HEK293 (cell line): Measurements from ENCODE around the gene RFTN1.

ENCODE experiments used
- CTCF ChIA-PET: fragments of 350-600 bp; formaldehyde crosslinking; extraction: SDS; loops from one replicate; lab custom pipeline; 2021; ENCODE audit warnings: antibody characterized with exemption; lab: Yijun Ruan, JAX
- POLR2A ChIA-PET: fragments of 300-600 bp; formaldehyde crosslinking; extraction: SDS; loops from one replicate; lab custom pipeline; 2020; ENCODE audit warnings: antibody characterized with exemption, inconsistent platforms; lab: Yijun Ruan, JAX
- H3K27ac ChIP-seq: fragments of 200-500 bp; sonication (Bioruptor generic); 2 replicates; pipeline ENCODE4 v1.5.1; 2014; ENCODE audit warnings: low read depth, low read length, control low read depth, inconsistent platforms; ENCODE audit errors: extremely low read depth
- H3K36me3 ChIP-seq, 2 experiments: fragments of 200-500 bp in 1 of 2; sonication (Bioruptor generic) in 1 of 2; 1 replicate in 1 of 2; 2 replicates in 1 of 2; pipeline ENCODE4 v1.5.1; 2014 to 2017; ENCODE audit warnings: inconsistent platforms in 2 of 2, low read length in 2 of 2; ENCODE audit not compliant: control insufficient read depth in 2 of 2, insufficient read depth in 1 of 2
- H3K4me1 ChIP-seq: fragments of 200-500 bp; sonication (Bioruptor generic); 2 replicates; pipeline ENCODE4 v1.5.1; 2014; ENCODE audit warnings: mild to moderate bottlenecking, low read length, inconsistent platforms; ENCODE audit not compliant: control insufficient read depth, insufficient read depth
- H3K4me3 ChIP-seq: 2 replicates; pipeline ENCODE4 v1.5.1; 2011; ENCODE audit warnings: low read depth, mild to moderate bottlenecking, control low read depth, low read length, moderate library complexity
- H3K9me3 ChIP-seq: fragments of 200-500 bp; sonication (Bioruptor generic); 2 replicates; pipeline ENCODE4 v1.5.1; 2014; ENCODE audit warnings: low read depth, low read length, inconsistent platforms; ENCODE audit not compliant: control insufficient read depth, insufficient read depth
- BCL11A ChIP-seq: fragments of 450-650 bp; formaldehyde crosslinking; IDR thresholded peaks from 2 replicates; pipeline ENCODE4 v1.5.1; 2016; ENCODE audit warnings: low read depth, missing biosample characterization, missing genetic modification characterization
- BCL6B ChIP-seq: fragments of 450-650 bp; formaldehyde crosslinking; IDR thresholded peaks from 2 replicates; pipeline ENCODE4 v1.5.1; 2017; ENCODE audit warnings: missing biosample characterization, missing genetic modification characterization
- KLF9 ChIP-seq: fragments of 450-650 bp; formaldehyde crosslinking; IDR thresholded peaks from 2 replicates; pipeline ENCODE4 v1.5.1; 2016; ENCODE audit warnings: missing biosample characterization, missing genetic modification characterization, low read depth
- SALL2 ChIP-seq: fragments of 450-650 bp; formaldehyde crosslinking; IDR thresholded peaks from 2 replicates; pipeline ENCODE4 v1.5.0; 2017; ENCODE audit warnings: missing biosample characterization, mild to moderate bottlenecking, missing genetic modification characterization, borderline replicate concordance
- SP7 ChIP-seq: fragments of 450-650 bp; formaldehyde crosslinking; IDR thresholded peaks from 2 replicates; pipeline ENCODE4 v1.5.1; 2016; ENCODE audit warnings: missing biosample characterization, missing genetic modification characterization
- TSHZ1 ChIP-seq: fragments of 450-650 bp; formaldehyde crosslinking; IDR thresholded peaks from 2 replicates; pipeline ENCODE4 v1.5.1; 2016; ENCODE audit warnings: missing biosample characterization, missing genetic modification characterization, borderline replicate concordance
- ZBTB1 ChIP-seq: fragments of 450-650 bp; formaldehyde crosslinking; IDR thresholded peaks from 2 replicates; pipeline ENCODE4 v1.5.1; 2016; ENCODE audit warnings: missing biosample characterization, missing genetic modification characterization
- ZBTB7A ChIP-seq: fragments of 450-650 bp; formaldehyde crosslinking; IDR thresholded peaks from 2 replicates; pipeline ENCODE4 v1.5.1; 2016; ENCODE audit warnings: low read depth, missing biosample characterization, missing genetic modification characterization
- ZBTB8A ChIP-seq: fragments of 450-650 bp; formaldehyde crosslinking; IDR thresholded peaks from 2 replicates; pipeline ENCODE4 v1.5.1; 2016; ENCODE audit warnings: missing biosample characterization, missing genetic modification characterization
- ZNF16 ChIP-seq: fragments of 450-650 bp; formaldehyde crosslinking; IDR thresholded peaks from 2 replicates; pipeline ENCODE4 v1.5.1; 2016; ENCODE audit warnings: low read depth, missing biosample characterization, missing genetic modification characterization
- ZNF266 ChIP-seq: fragments of 450-650 bp; formaldehyde crosslinking; IDR thresholded peaks from 2 replicates; pipeline ENCODE4 v1.5.1; 2016; ENCODE audit warnings: missing biosample characterization, missing genetic modification characterization, low read depth
- ZNF292 ChIP-seq: fragments of 450-650 bp; formaldehyde crosslinking; IDR thresholded peaks from 2 replicates; pipeline ENCODE4 v1.5.1; 2016; ENCODE audit warnings: low read depth, missing biosample characterization, missing genetic modification characterization, borderline replicate concordance
- ZNF341 ChIP-seq: fragments of 450-650 bp; formaldehyde crosslinking; IDR thresholded peaks from 2 replicates; pipeline ENCODE4; 2016; ENCODE audit warnings: low read depth, missing biosample characterization, missing genetic modification characterization
- ZNF561 ChIP-seq: fragments of 450-650 bp; IDR thresholded peaks from 2 replicates; pipeline ENCODE4 v1.5.1; 2018; ENCODE audit warnings: missing biosample characterization, missing genetic modification characterization, borderline replicate concordance
- ZNF571 ChIP-seq: fragments of 450-650 bp; formaldehyde crosslinking; IDR thresholded peaks from 2 replicates; pipeline ENCODE4 v1.5.0; 2017; ENCODE audit warnings: missing biosample characterization, missing genetic modification characterization
- ZNF626 ChIP-seq: fragments of 450-650 bp; sonication (Bioruptor Pico); formaldehyde crosslinking; IDR thresholded peaks from 2 replicates; pipeline ENCODE4 v1.5.1; 2018; ENCODE audit warnings: missing biosample characterization, missing genetic modification characterization, inconsistent platforms
- ZNF707 ChIP-seq: fragments of 450-650 bp; formaldehyde crosslinking; IDR thresholded peaks from 2 replicates; pipeline ENCODE4 v1.5.1; 2016; ENCODE audit warnings: missing biosample characterization, missing genetic modification characterization
- ZSCAN23 ChIP-seq: fragments of 450-650 bp; formaldehyde crosslinking; IDR thresholded peaks from 2 replicates; pipeline ENCODE4 v1.5.1; 2016; ENCODE audit warnings: missing biosample characterization, missing genetic modification characterization
- ZSCAN30 ChIP-seq: fragments of 450-650 bp; IDR thresholded peaks from 2 replicates; pipeline ENCODE4 v1.5.1; 2018; ENCODE audit warnings: missing biosample characterization, mild to moderate bottlenecking, missing genetic modification characterization, moderate library complexity
- TF ChIP-seq, protein P1 (sequence below): fragments of 450-650 bp; formaldehyde crosslinking; IDR thresholded peaks from 2 replicates; pipeline ENCODE4 v1.5.1; 2016; ENCODE audit warnings: missing biosample characterization, missing genetic modification characterization, low read depth
- TF ChIP-seq, protein P2 (sequence below): fragments of 450-650 bp; formaldehyde crosslinking; IDR thresholded peaks from 2 replicates; pipeline ENCODE4 v1.5.1; 2016; ENCODE audit warnings: missing biosample characterization, missing genetic modification characterization
- TF ChIP-seq, protein P3 (sequence below): fragments of 450-650 bp; formaldehyde crosslinking; IDR thresholded peaks from 2 replicates; pipeline ENCODE4 v1.5.1; 2016; ENCODE audit warnings: missing biosample characterization, missing genetic modification characterization
- TF ChIP-seq, protein P4 (sequence below): fragments of 450-650 bp; formaldehyde crosslinking; IDR thresholded peaks from 2 replicates; pipeline ENCODE4 v1.5.1; 2016; ENCODE audit warnings: missing biosample characterization, missing genetic modification characterization

The RFTN1 gene

DNA sequence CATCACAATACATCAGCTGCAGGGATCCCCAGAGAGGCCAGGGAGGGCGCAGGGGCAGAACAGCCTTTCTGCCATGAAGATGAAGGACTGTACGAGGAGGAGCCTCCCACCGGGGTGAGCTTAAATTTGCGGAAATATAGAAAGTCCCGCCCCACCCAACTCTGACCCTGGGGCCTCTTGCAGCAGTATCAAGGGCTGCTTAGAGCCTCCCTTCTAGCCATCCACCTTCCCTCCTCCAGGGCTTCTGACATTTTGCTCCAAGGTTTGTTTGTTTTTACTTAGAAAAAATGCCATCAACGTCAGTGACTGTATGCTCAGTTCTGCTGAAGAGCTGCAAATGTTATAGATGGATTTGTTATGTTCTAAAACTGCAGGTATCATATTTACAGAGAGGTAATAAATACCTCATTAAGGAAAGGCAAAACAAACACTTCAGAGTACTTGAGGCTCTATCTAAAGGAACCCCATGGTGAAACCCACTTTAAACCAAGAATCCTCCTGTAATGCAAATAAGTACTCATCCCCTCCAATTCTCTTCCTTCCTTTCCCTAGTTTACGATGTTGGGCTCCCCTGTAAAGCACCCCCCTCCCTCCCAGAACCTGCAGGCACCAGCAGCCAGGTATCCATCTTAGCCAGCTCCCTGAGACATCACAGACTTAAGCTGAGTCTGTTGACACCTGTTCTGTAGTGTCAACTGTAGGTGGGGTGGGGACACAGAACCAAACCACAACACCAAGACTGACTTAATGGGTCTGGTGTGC lies 30.5 kb downstream of the RFTN1 start:
- CTCF ChIA-PET, result interaction anchor here (0.6 to 0.8 kb wide), 3 partner anchors 12 to 93 kb away, joined by 3 to 5 read pairs (median 4); no protein-coding TSS in a partner anchor
- Histone ChIP-seq H3K36me3 (no peaks in the 10 kb centered on the region), H3K4me1 (peaks cover 34% of the 10 kb centered on the region), H3K9me3 (no peaks in the 10 kb centered on the region), H3K4me3 (no peak overlapping the region), H3K27ac (peak overlapping the region; percentile 60)
- POLR2A ChIA-PET, result no interaction called here
- TF ChIP-seq, protein P1, sequence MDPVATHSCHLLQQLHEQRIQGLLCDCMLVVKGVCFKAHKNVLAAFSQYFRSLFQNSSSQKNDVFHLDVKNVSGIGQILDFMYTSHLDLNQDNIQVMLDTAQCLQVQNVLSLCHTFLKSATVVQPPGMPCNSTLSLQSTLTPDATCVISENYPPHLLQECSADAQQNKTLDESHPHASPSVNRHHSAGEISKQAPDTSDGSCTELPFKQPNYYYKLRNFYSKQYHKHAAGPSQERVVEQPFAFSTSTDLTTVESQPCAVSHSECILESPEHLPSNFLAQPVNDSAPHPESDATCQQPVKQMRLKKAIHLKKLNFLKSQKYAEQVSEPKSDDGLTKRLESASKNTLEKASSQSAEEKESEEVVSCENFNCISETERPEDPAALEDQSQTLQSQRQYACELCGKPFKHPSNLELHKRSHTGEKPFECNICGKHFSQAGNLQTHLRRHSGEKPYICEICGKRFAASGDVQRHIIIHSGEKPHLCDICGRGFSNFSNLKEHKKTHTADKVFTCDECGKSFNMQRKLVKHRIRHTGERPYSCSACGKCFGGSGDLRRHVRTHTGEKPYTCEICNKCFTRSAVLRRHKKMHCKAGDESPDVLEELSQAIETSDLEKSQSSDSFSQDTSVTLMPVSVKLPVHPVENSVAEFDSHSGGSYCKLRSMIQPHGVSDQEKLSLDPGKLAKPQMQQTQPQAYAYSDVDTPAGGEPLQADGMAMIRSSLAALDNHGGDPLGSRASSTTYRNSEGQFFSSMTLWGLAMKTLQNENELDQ (tag by site-specific recombination), result 0 out of 2 replicates have a peak, but pooled peaks have one; percentile 46
- peak; percentile 96 for TF ChIP-seq ZSCAN23 (tag by site-specific recombination)
- TF ChIP-seq ZNF341 (tag by site-specific recombination), result peak; percentile 95
- TF ChIP-seq ZNF16 (tag by site-specific recombination), result no peak
- no peak for TF ChIP-seq ZNF626 (tag by site-specific recombination)
- peak; percentile 99 for TF ChIP-seq SP7 (tag by site-specific recombination)
- TF ChIP-seq, protein P2, sequence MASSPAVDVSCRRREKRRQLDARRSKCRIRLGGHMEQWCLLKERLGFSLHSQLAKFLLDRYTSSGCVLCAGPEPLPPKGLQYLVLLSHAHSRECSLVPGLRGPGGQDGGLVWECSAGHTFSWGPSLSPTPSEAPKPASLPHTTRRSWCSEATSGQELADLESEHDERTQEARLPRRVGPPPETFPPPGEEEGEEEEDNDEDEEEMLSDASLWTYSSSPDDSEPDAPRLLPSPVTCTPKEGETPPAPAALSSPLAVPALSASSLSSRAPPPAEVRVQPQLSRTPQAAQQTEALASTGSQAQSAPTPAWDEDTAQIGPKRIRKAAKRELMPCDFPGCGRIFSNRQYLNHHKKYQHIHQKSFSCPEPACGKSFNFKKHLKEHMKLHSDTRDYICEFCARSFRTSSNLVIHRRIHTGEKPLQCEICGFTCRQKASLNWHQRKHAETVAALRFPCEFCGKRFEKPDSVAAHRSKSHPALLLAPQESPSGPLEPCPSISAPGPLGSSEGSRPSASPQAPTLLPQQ, result peak; percentile 79
- no peak for TF ChIP-seq ZNF571 (tag by site-specific recombination)
- TF ChIP-seq ZNF266 (tag by site-specific recombination), result no peak
- peak; percentile 14; the same call in 1 of the 2 replicates for TF ChIP-seq KLF9 (tag by site-specific recombination)
- TF ChIP-seq BCL6B (tag by site-specific recombination), result peak; percentile 88
- no peak for TF ChIP-seq SALL2
- peak; percentile 85 for TF ChIP-seq ZSCAN30 (tag by site-specific recombination)
- TF ChIP-seq ZBTB8A (tag by site-specific recombination), result peak; percentile 73
- no peak for TF ChIP-seq ZNF707
- TF ChIP-seq, protein P3, sequence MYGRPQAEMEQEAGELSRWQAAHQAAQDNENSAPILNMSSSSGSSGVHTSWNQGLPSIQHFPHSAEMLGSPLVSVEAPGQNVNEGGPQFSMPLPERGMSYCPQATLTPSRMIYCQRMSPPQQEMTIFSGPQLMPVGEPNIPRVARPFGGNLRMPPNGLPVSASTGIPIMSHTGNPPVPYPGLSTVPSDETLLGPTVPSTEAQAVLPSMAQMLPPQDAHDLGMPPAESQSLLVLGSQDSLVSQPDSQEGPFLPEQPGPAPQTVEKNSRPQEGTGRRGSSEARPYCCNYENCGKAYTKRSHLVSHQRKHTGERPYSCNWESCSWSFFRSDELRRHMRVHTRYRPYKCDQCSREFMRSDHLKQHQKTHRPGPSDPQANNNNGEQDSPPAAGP (tag by site-specific recombination), result peak; percentile 100
- peak; percentile 95 for TF ChIP-seq TSHZ1 (tag by site-specific recombination)
- TF ChIP-seq BCL11A (tag by site-specific recombination), result peak; percentile 76
- TF ChIP-seq ZBTB1 (tag by site-specific recombination), result 0 out of 2 replicates have a peak, but pooled peaks have one; percentile 49
- TF ChIP-seq, protein P4, sequence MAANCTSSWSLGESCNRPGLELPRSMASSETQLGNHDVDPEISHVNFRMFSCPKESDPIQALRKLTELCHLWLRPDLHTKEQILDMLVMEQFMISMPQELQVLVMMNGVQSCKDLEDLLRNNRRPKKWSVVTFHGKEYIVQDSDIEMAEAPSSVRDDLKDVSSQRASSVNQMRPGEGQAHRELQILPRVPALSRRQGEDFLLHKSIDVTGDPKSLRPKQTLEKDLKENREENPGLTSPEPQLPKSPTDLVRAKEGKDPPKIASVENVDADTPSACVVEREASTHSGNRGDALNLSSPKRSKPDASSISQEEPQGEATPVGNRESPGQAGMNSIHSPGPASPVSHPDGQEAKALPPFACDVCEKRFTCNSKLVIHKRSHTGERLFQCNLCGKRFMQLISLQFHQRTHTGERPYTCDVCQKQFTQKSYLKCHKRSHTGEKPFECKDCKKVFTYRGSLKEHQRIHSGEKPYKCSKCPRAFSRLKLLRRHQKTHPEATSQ (tag by site-specific recombination), result 0 out of 2 replicates have a peak, but pooled peaks have one; percentile 21
- TF ChIP-seq ZNF561 (tag by site-specific recombination), result peak; percentile 79; the same call in 1 of the 2 replicates
- 0 out of 2 replicates have a peak, but pooled peaks have one; percentile 62 for TF ChIP-seq ZBTB7A (tag by site-specific recombination)
- TF ChIP-seq ZNF292 (tag by site-specific recombination), result no peak
